Activated gamma-delta T cell treated with anti-CD3 and anti-CD28 coated beads, Interleukin-2, amount 50 U/mL, for 16 hours (primary cell): ENCODE data around the gene GAN.

Experiments
- DNase-seq: peaks from one replicate; pipeline ENCODE4 v3.0.0-alpha.2; 2020; ENCODE audit warnings: low read depth

Gene GAN

GRCh38 chr16:81357711-81358260 is 43.0 kb downstream of the GAN start:
- DNase-seq: no peak

GRCh38 chr16:81358860-81359259 is 44.1 kb downstream of the GAN start:
- no peak for DNase-seq

DNA sequence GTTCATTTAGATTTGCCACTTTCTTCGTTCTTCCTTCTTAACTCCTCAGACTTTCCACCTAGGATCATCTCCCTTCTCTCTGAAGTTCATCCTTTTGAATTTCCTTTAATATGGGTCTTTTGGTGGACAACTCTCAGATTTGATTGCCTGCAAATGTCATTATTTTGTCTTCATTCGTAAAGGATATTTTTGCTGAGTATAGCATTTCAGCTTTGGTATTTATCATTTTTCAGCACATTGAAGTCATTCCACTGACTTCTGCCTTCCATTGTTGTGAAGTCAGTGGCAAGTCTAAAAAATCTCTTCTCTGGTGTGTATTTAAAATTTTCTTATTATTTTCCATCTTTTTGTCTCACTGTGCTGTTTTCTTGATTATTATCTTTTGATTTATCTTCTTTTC is 45.4 kb downstream of the GAN start:
- no peak for DNase-seq

DNA sequence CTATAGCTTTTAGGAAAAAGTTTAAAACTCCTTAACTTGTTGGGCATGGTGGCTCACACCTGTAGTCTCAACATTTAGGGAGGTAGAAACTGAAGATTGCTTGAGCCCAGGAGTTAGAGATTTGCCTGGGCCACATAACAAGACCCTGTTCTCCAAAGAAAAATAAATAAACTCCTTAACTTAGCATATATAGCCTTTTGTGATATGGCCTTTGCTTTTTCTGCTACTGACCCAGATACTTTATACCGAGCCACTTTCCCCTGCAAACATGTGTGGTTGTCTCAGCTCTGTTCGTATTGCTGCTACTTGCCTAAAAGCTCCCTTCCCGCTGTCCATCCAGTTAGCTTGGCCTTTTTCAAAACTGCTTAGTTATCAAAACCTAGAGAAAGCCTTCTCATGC is 51.0 kb downstream of the GAN start:
- DNase-seq: no peak

- DNase-seq: no peak
These were observed 51.7 kb downstream of the GAN start for GRCh38 chr16:81366316-81366932.

DNA sequence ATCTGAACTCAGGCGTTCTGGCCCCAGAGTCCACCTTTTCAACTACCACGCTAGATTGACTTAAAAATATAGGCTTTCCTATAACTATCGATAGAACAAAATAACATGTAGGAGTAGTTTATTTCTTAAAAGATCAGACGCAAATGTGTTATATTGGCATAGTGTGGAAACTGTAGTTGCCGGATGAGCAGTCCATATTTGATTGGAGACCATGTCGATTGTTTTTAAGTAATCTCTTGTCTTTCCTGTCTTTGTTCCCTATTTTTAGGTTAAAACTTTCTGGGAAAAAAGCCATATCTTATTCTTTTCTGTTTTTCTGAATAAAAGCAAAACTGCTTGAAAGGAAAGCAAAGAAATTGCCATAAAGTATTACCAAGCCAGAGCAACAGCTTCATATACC is 53.1 kb downstream of the GAN start:
- DNase-seq: no peak

- no peak for DNase-seq
These were observed 55.2 kb downstream of the GAN start for GRCh38 chr16:81369888-81370504.

GRCh38 chr16:81371106-81371505 is 56.3 kb downstream of the GAN start:
- no peak for DNase-seq

DNA sequence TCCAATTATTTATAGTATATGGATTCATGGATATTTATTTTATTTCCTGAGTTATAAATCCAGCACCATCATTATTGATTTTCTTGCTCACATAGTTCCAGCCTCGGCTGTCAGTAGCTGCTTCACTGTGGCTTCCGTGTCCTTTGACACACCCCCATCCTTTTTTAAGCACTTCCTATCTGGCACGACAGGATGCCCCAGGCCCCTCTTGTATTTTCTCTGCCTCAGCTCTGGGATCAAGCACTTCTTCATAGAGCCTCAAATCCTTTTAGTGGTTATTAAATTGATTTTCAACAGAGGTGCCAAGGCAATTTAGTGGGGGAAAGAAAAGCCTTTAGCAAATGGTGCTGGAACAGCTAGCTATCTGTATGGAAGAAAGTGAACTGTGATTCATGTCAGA is 59.8 kb downstream of the GAN start:
- no peak for DNase-seq

GRCh38 chr16:81376880-81377279 is 62.1 kb downstream of the GAN start:
- DNase-seq: no peak

- no peak for DNase-seq
These were observed 63.3 kb downstream of the GAN start for GRCh38 chr16:81378049-81378448.

GRCh38 chr16:81380932-81381331 is 66.2 kb downstream of the GAN start:
- DNase-seq: no peak

DNA sequence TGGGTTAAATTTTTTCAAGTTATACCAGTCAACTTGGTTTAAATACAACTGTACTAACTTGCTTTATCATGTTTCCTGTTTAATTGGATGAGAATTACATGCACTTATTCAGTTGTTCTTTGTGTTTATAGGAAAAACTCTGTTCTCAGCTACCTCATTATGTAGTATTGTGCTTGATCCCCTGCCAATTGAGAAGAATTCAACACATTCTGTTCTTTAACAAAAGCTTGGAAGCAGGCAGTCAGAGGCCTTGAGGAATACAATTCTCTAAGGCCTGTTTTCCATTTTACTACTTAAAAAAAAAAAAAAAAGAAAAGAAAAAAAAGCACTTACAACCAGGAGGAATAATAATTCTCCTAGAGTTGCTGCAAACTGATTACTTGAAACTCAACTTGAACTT is 69.2 kb downstream of the GAN start:
- DNase-seq: no peak

GRCh38 chr16:81385031-81385756 is 70.4 kb downstream of the GAN start:
- no peak for DNase-seq

GRCh38 chr16:81388357-81388756 is 73.6 kb downstream of the GAN start:
- no peak for DNase-seq

- DNase-seq: no peak
These were observed 76.1 kb downstream of the GAN start for GRCh38 chr16:81390840-81391239.

DNA sequence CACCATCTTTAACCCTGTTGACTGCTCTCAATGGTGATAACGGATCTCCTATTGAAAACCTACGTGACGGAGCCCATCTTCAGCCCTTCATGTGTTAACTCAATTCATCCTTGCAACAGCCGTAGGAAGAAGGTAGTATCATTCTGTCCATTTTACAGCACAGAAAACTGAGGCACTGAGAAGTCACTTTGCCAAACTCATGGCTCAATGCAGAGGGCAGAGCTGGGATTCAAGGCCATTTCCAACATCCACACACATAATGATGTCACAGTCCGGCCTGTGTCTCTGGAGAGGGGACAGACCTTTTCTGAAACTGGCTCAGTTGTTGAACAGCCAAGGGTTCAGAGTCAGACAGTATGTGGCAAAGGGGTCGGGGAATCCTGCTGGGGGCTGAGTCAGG is 77.2 kb downstream of the GAN start:
- DNase-seq: no peak

GRCh38 chr16:81394416-81394815 is 79.7 kb downstream of the GAN start:
- no peak for DNase-seq

DNA sequence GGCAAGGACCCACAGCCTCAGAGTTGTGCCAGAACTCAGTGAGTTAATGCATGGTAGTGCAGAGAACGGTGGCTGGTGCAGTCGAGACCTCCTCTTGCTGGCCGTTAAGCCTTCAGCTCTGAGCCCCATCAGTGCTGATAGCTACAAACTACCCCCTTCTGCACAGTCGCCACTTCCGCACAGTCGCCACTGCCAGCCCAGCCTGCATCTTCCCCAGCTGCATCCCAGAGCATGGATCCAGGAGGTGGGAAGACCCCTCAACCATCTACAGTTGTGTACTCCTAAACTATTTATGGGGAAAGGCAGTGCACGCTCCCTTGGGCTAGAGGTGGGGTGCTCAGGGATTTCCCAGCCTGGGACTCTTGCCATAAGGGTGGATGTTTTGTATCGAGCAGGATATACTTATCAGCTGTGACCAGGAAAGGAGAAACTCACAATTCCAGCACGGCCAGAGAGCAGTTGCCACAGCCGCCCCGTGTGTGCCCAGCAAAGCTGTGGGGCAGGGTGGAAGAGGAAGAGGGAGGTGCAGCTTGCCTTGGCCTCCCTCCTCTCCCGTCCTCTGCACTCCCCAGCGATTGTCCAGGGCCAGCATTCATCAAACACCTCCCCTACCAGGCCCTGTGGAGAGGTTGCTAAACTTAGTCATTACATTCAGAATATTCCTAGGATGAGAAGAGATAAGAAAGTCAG is 80.3 kb downstream of the GAN start:
- DNase-seq: no peak

DNA sequence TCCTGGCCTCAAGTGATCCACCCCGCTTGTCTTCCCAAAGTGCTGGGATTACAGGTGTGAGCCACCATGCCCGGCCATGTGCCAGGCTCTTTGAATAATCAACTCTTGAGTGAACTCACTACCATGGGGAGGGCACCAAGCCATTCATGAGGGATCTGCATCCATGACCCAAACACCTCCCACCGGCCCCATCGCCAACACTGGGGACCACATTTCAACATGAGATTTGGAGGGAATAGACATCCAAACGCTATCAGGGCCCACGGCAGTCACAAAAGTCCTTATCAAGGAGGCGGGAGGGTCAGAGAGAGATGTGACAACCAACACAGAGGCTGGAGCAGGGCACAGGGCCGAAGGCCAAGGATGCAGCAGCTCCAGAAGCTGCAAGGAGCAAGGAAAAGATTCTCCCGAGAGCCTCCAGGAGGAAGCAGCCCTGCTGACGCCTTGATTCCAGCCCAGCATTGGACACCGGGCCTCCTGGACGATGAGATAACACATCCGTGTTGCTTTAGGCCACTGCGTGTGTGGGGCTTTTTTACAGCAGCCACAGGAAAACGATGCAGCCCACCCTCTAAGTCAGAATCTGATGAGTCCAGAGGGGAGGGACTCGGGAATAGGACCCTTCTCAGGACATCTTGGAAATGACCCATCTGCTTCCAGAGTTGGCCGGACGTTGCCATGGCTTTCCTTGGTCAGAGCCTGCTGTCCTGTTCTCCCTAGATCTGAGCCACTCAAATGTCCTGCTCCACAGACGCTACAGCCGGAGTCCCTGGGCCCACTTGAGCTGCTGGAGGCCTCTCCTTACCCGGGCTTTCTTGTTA is 82.5 kb downstream of the GAN start:
- no peak for DNase-seq

GRCh38 chr16:81397879-81398520 is 83.2 kb downstream of the GAN start:
- no peak for DNase-seq
